Measurements from ENCODE around the gene NR1D2. TPM values are rescaled to one million over a fixed set of nuclear protein-coding genes. Genes with fewer than 3 reads are reported as not detected.

Gene NR1D2
- total RNA-seq, 1 donor from 2014 or later: 17.2 TPM

GRCh38 chr3:23940775-23941174 lies 4.3 kb upstream of the NR1D2 start:
- H3K27me3 Mint-ChIP-seq (ENCODE audit: unreplicated experiment): peaks cover 10% of the 10 kb centered on the region
- H3K36me3 Mint-ChIP-seq (ENCODE audit: low read depth, unreplicated experiment): peaks cover 6% of the 10 kb centered on the region
- no peaks in the 10 kb centered on the region for H3K9me3 Mint-ChIP-seq (ENCODE audit: unreplicated experiment)
- H3K27ac Mint-ChIP-seq (ENCODE audit: unreplicated experiment): no peak overlapping the region
- H3K4me1 Mint-ChIP-seq (ENCODE audit: unreplicated experiment): peaks cover 7% of the 10 kb centered on the region
- TF ChIP-seq CTCF (IDR thresholded peaks at IDR 0.05; ENCODE audit: unreplicated experiment): no peak
- H3K4me3 Mint-ChIP-seq (ENCODE audit: unreplicated experiment): no peak overlapping the region
- no peak for DNase-seq (ENCODE audit: low spot score)

- Mint-ChIP-seq H3K27me3 (ENCODE audit: unreplicated experiment) (peaks cover 11% of the 10 kb centered on the region), H3K4me3 (ENCODE audit: unreplicated experiment) (no peak overlapping the region), H3K9me3 (ENCODE audit: unreplicated experiment) (no peaks in the 10 kb centered on the region), H3K4me1 (ENCODE audit: unreplicated experiment) (peaks cover 7% of the 10 kb centered on the region), H3K27ac (ENCODE audit: unreplicated experiment) (no peak overlapping the region), H3K36me3 (ENCODE audit: low read depth, unreplicated experiment) (peaks cover 7% of the 10 kb centered on the region)
- no peak for TF ChIP-seq CTCF (IDR thresholded peaks at IDR 0.05; ENCODE audit: unreplicated experiment)
- no peak for DNase-seq (ENCODE audit: low spot score)
These were observed 3.6 kb upstream of the NR1D2 start for GRCh38 chr3:23941440-23941839.

- Mint-ChIP-seq H3K27me3 (ENCODE audit: unreplicated experiment) (peaks cover 15% of the 10 kb centered on the region), H3K27ac (ENCODE audit: unreplicated experiment) (no peak overlapping the region), H3K4me1 (ENCODE audit: unreplicated experiment) (peaks cover 9% of the 10 kb centered on the region), H3K4me3 (ENCODE audit: unreplicated experiment) (no peak overlapping the region), H3K9me3 (ENCODE audit: unreplicated experiment) (no peaks in the 10 kb centered on the region), H3K36me3 (ENCODE audit: low read depth, unreplicated experiment) (peaks cover 9% of the 10 kb centered on the region)
- no peak for TF ChIP-seq CTCF (IDR thresholded peaks at IDR 0.05; ENCODE audit: unreplicated experiment)
- no peak for DNase-seq (ENCODE audit: low spot score)
These were observed 2.5 kb upstream of the NR1D2 start for GRCh38 chr3:23942546-23942945.

GRCh38 chr3:23944007-23944783 lies 891 bp upstream of the NR1D2 start:
- H3K27ac Mint-ChIP-seq (ENCODE audit: unreplicated experiment): peak overlapping the region; percentile 90
- DNase-seq (ENCODE audit: low spot score): no peak
- peak overlapping the region; percentile 94 for H3K4me3 Mint-ChIP-seq (ENCODE audit: unreplicated experiment)
- peaks cover 15% of the 10 kb centered on the region for H3K27me3 Mint-ChIP-seq (ENCODE audit: unreplicated experiment)
- no peaks in the 10 kb centered on the region for H3K9me3 Mint-ChIP-seq (ENCODE audit: unreplicated experiment)
- H3K36me3 Mint-ChIP-seq (ENCODE audit: low read depth, unreplicated experiment): peaks cover 9% of the 10 kb centered on the region
- no peak for TF ChIP-seq CTCF (IDR thresholded peaks at IDR 0.05; ENCODE audit: unreplicated experiment)
- peaks cover 10% of the 10 kb centered on the region for H3K4me1 Mint-ChIP-seq (ENCODE audit: unreplicated experiment)

- peaks cover 9% of the 10 kb centered on the region for H3K36me3 Mint-ChIP-seq (ENCODE audit: low read depth, unreplicated experiment)
- no peaks in the 10 kb centered on the region for H3K9me3 Mint-ChIP-seq (ENCODE audit: unreplicated experiment)
- no peak for TF ChIP-seq CTCF (IDR thresholded peaks at IDR 0.05; ENCODE audit: unreplicated experiment)
- peaks cover 15% of the 10 kb centered on the region for H3K27me3 Mint-ChIP-seq (ENCODE audit: unreplicated experiment)
- no peak overlapping the region for H3K27ac Mint-ChIP-seq (ENCODE audit: unreplicated experiment)
- H3K4me3 Mint-ChIP-seq (ENCODE audit: unreplicated experiment): no peak overlapping the region
- DNase-seq (ENCODE audit: low spot score): no peak
- H3K4me1 Mint-ChIP-seq (ENCODE audit: unreplicated experiment): peaks cover 10% of the 10 kb centered on the region
These were observed 502 bp downstream of the NR1D2 start for GRCh38 chr3:23945663-23945912.
